Putamen (tissue), 1 donor: ENCODE data around the gene ANKRD39.

Experiments used
- DNase-seq: peaks from one replicate; pipeline ENCODE4 v3.0.0-alpha.2; 2016; ENCODE audit warnings: low spot score

The ANKRD39 gene

DNA sequence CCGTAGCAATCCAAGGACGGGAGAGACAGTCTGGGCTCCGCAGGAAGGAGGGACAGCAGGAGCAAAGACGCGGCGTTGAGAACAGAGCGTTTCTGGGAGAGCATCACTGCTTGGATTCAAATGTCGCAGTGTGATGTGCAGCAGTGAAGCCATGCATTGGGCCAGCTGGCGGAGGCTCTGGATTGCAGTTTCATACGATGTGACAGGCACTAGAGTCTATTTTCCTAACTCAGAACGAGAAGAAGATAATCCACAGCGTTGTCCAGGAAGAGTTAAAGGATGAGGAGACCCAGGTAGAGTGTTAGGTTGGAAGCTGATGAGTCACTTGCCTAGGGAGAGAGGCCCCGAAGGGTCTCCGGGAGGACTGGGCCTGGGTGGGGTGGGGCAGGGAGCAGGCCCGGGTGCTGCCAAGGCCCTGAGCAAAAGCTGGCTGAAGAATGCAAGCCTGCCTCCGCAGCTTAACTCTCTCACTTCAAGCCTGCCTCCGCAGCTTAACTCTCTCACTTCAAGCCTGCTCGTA, 29.7 kb upstream of the ANKRD39 start:
- DNase-seq, result no peak

GRCh38 chr2:96885432-96886347, 27.9 kb upstream of the ANKRD39 start:
- DNase-seq, result no peak

DNA sequence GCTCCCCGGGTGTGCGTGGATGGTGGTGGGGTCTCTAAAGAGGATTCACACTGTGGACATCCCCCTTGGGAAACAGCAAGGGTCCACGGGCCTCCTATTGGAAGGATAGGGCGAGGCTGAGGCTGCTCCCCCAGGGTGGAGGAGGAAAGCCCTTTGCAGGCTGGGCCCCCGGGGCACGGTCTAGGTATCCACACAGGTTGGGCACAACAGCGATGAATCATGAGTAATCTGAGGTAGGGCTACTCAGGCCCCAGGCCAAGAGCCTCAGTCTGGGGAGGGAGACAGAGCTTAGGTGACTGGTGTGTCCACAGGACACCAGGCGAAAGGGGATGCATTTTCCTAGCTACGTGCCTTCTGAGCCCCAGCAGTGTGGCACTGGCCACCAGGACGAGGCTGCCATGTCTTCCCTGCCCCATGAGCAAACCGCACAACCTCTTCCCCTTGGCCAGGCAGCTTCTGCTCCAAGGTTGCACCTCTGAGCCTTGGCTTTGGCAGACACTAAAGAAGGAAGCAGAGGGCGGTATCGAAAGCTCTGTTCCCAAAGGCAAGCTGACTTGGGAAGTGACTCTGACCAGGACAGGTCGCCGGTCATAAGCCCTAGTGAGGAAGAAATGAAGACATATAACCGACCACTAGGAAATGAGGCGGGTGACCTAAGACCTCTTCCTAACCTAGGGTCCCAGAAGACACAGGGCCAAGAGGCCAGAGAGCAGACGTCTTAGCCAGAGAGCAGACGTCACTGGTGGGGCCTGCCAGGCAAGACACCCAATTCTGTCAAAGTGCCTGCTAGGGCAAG, 26.7 kb upstream of the ANKRD39 start:
- DNase-seq, result no peak

GRCh38 chr2:96883306-96883705, 25.5 kb upstream of the ANKRD39 start:
- DNase-seq, result no peak

DNA sequence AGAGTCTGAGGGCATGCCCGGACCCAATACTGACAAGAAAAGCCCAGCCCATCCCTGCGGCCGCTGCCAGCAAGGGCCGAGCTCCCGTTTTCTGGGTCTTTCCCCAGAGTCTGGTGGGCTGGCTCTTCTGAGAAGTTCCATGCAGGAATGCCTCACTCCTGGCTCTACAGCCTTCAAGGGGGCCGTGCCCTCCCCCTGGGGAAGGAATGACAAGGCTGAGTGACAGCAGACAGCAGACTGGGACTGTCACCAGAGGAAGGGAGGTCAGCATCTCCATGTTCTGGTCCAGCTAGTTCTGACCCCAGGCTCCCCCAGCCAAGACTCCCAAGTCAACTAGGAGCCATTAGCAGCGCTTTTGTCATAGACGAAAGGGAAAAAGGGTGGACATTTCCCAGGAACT, 25.1 kb upstream of the ANKRD39 start:
- no peak for DNase-seq

DNA sequence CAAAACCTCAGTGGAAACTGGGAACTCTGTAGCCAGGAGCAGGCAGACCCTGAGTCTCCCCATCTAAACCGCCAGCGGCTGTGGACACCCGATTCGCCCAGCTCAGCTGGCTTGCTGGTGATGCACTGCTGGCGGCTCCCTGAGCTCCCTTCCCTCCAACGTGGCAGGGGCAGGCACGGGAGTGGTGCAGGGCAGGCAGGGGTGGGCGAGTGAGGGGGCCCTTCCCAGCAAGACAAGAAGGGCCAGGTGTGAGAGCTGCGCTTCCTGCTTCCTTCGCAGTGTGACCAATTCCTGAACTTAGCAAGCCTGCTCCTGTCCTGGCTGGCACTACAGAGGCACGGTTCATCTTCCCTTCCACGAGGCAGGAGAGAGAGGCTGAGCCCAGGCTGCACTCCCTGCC, 24.4 kb upstream of the ANKRD39 start:
- no peak for DNase-seq

GRCh38 chr2:96881349-96882195, 23.8 kb upstream of the ANKRD39 start:
- no peak for DNase-seq

DNA sequence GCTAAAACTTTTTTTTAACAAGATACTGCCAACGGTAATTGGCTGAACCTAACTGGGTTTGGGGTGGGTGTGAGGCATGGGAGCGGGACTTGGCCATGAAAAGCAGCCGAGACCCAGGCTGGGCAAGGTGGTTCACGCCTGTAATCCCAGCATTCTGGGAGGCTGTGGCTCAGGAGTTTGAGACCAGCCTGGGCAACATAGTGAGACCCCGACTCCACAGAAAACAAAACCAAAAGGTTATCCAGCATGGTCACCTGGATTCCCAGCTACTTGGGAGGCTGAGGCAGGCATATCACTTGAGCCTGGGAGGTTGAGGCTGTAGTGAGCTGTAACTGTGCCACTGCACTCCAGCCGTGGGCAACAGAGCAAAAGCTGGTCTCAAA, 23.1 kb upstream of the ANKRD39 start:
- no peak for DNase-seq

DNA sequence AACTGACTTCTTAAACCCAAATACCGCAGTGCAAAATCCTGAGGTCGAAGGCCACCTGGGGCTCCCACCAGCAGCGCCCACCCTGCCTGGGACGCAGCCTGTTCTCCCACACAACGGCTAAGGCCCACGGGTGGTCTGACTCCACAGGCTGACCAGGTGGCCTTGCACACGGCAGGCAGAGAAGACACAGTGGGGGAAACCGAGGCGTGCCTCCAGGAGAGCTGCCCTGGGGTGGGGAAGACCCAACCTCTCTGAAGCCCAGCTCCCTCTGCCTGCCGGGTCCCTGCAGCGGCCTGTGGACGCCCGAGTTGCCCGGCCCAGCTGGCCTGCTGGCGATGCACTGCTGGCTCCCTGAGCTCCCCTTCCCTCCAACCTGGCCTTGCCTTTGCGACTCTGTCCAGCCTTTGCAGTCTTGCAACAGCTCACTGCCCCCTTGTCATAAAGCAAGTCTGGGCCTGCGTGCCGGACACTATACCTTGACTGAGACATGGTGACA, 21.8 kb upstream of the ANKRD39 start:
- no peak for DNase-seq

DNA sequence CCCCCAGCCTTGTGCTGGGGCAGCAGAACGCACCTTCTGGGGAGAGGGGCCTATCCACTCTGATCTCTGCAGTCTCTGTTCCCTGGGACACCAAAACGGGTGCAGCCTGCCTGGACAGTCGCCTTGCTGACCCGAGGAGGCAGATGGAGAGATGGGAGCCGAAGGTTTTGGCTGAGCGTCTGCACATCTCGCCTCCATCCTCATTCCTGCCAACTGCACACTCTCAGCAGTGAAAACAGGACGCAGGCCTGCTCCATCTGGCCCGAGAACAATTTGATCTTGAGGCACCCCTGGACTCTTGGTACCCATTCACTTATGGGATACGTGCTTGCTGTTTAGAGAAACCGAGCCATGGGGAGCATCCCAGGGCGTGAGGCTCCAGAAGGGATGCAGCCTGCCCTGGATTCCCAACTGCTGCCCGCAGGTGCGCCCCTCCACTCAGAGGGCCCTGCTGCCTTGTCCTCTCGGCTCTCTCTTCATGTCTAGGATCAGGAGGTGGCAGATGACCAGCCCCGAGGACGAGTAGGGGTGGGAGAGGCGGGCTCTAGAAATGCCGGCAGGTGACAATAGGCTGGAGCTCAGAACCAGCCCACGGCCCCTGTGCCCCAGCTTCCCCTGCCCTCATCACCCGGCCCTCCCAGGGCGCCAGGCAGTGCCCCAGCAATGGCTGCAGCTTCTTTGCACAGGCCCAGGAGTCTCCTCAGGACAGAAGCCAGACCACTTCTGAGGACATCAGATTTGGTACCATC, 21.2 kb upstream of the ANKRD39 start:
- no peak for DNase-seq

GRCh38 chr2:96878171-96878570, 20.4 kb upstream of the ANKRD39 start:
- no peak for DNase-seq

- no peak for DNase-seq
Observed at GRCh38 chr2:96877631-96878092, 19.8 kb upstream of the ANKRD39 start.

DNA sequence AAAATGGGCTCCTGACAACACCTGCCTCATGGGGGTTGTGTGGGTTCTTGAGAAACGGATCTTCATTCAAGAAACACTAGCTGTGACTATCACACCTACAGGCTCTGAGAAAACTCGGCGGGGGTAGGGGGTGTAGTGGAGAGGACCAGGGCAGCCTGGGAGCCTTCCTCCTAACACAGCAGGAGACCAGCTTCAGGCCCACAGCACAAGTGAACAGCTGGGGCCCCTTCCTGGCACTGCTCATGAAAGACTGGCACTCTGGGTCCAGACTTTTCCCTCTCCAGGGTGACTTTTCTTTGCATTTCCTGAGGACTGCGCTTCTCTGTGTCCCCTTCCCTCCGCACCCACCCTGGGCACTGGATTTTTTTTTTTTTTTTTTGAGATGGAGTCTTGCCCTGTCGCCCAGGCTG, 19.2 kb upstream of the ANKRD39 start:
- DNase-seq, result no peak

DNA sequence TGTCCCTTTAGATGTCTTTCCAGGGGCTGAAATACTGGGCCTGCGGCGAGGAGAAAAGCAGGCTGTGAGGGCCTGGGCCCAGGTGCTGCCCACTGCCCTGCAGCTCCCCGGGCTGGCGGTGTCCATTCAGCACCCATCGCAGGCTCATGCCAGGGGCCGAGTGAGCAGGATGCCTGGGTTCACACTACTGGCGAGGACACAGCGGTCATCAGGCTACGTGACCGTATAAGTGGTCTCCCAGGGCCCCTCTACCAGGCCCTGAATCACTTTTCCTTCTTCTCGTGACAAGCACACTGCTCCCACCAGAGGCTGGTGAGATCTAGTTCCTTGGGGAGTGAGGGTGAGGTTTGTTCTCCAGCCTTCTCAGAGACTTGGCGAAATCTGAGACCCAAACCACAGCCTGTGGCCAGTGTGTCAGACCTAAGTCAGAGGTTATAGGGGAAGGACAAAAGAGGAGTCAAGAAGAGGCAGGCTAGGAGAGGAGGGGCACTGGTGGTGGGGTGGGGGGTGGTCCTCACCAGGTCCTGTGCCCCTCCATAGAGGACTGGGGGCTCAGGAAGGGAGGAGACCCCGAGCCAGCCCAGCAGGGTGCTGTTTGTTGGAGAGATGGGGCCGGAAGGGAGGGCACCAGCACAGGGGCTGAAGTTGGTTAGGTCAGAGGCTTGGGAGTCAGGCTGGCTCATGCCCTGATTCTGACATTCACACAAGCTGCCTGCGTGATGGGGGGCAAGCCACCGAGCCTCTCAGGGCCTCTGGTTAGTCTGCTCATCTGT, 18.6 kb upstream of the ANKRD39 start:
- DNase-seq, result no peak

GRCh38 chr2:96875498-96876268, 17.9 kb upstream of the ANKRD39 start:
- no peak for DNase-seq

DNA sequence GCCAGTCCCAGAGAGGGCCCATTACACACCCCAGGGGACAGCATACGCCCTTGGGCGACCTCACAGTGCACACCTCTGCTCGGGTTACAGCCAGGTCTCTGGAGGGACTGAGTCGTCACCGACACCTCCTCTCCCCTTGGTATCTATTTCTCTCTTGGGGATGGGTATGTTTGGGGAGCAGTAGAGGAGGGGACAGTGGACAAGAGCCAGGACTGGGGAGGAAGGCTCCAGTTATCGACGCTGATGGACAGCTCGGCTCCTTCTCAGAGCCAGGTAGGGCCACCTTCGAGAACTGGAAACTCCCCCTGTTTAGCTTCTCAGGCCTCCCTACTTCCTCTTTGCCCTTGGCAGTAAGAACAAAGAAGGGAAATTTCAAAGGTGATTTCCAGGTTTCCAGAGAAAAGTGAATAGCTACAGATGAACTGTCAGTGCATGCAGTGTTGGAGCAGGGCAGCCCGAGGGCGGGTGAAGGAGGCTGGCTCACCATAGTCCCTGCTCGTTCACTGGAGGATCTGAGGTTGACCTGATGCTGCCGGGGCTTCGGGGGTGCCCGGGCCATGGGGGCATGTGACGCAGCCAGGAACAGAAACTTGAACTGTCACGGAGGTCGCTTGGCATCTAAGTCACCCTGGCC, 16.5 kb upstream of the ANKRD39 start:
- DNase-seq, result no peak

GRCh38 chr2:96873651-96874096, 15.9 kb upstream of the ANKRD39 start:
- DNase-seq, result peak; percentile 42

- DNase-seq, result no peak
Observed at GRCh38 chr2:96872591-96873349, 15.0 kb upstream of the ANKRD39 start.
